Gastrocnemius medialis (tissue), 4 donors: Measurements from ENCODE around the gene CLEC18A.

Experiments
- POLR2A ChIP-seq, 2 donors: fragments of 450-650 bp; IDR thresholded peaks; one replicate each; pipeline ENCODE4 v1.6.1; 2017; ENCODE audit warnings: antibody characterized with exemption in 2 of 2, mild to moderate bottlenecking in 2 of 2, moderate library complexity in 2 of 2
- TF ChIP-seq, protein P1 (sequence below), 5 experiments: fragments of 450-650 bp in 3 of 5; fragments of 200-600 bp in 2 of 5; sonication (generic) in 2 of 5; IDR thresholded peaks in 4 of 5; conservative IDR thresholded peaks in 1 of 5; 1 replicate in 4 of 5; 2 replicates in 1 of 5; pipeline ENCODE4 v1.5.1; 2016 to 2019; ENCODE audit warnings: antibody characterized with exemption in 5 of 5, mild to moderate bottlenecking in 3 of 5, moderate library complexity in 3 of 5

DNA sequence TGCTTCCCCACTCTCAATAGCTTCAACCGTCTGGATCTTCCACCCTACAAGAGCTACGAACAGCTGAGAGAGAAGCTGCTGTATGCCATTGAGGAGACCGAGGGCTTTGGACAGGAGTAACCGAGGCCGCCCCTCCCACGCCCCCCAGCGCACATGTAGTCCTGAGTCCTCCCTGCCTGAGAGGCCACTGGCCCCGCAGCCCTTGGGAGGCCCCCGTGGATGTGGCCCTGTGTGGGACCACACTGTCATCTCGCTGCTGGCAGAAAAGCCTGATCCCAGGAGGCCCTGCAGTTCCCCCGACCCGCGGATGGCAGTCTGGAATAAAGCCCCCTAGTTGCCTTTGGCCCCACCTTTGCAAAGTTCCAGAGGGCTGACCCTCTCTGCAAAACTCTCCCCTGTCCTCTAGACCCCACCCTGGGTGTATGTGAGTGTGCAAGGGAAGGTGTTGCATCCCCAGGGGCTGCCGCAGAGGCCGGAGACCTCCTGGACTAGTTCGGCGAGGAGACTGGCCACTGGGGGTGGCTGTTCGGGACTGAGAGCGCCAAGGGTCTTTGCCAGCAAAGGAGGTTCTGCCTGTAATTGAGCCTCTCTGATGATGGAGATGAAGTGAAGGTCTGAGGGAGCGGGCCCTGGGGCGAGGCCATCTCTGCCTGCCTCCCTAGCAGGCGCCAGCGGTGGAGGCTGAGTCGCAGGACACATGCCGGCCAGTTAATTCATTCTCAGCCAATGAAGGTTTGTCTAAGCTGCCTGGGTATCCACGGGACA, 11.1 kb upstream of the CLEC18A start:
- TF ChIP-seq POLR2A (IDR thresholded peaks at IDR 0.05), result no peak
- TF ChIP-seq, protein P1, sequence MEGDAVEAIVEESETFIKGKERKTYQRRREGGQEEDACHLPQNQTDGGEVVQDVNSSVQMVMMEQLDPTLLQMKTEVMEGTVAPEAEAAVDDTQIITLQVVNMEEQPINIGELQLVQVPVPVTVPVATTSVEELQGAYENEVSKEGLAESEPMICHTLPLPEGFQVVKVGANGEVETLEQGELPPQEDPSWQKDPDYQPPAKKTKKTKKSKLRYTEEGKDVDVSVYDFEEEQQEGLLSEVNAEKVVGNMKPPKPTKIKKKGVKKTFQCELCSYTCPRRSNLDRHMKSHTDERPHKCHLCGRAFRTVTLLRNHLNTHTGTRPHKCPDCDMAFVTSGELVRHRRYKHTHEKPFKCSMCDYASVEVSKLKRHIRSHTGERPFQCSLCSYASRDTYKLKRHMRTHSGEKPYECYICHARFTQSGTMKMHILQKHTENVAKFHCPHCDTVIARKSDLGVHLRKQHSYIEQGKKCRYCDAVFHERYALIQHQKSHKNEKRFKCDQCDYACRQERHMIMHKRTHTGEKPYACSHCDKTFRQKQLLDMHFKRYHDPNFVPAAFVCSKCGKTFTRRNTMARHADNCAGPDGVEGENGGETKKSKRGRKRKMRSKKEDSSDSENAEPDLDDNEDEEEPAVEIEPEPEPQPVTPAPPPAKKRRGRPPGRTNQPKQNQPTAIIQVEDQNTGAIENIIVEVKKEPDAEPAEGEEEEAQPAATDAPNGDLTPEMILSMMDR (IDR thresholded peaks at IDR 0.05 in 4 of 5, conservative IDR thresholded peaks at IDR 0.05 in 1 of 5), result no peak
